Limb (tissue), 2 donors: ENCODE results near the gene CFAP73.
"Not testable (repeated sequence)": the region's sequence is repeated elsewhere in the genome, so short reads cannot be mapped to it uniquely, and the experiment has no call there.

ENCODE experiments used
- DNase-seq, 2 donors: peaks; one replicate each; pipeline ENCODE4 v3.0.0-alpha.2; 2016; ENCODE audit errors: extremely low spot score in 2 of 2

CFAP73 gene

DNA sequence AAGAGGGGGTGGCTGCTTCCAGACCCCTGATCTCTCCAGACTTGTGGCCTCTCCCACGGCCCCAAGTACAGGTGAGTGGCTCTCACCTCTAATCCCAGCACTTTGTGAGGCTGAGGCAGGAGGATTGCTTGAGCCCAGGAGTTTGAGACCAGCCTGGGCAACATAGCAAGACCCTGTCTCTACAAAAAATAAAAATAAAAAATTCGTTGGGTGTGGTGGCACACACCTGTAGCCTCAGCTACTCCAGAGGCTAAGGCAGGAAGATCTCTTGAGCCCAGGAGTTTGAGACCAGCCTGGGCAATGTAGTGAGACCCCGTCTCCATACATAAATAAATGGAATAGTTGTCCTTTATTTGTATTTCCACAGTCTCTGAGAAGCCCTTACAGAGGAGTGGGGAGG is 7.8 kb upstream of the CFAP73 start:
- DNase-seq: not testable (repeated sequence)

DNA sequence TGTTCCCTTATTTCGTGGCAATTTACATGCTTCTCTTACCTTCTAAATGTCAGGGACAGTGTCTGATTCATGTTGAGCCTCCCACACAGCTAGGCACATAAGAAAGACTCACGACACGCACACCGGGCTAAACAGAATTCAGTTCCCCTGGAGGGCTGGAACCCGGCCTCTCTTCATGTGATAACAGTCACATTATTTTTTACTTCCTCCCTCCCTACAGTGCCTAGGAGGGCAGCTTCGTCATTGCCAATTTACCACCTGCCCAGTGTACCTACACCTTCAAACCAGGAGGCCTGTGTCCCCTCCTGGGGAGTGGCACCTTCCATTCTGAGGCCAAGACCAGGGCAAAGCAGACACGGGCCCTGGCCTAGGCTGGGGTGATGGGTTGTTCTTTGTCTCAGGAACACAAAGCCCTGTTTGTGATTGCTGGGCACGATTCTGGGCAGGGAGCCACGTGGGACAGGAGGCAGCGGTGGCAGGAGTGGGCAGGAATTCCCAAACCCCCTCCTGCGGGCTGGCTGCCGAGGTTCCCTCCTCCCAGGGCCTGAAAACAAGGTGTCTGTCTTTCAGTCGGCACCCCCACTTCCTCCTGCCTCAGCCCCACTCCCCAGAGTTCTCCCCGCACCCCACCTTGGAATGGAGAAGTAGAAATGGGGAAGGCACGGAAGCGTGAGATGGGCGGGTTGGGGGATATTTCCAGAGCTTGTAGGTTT is 7.2 kb upstream of the CFAP73 start:
- no peak for DNase-seq

DNA sequence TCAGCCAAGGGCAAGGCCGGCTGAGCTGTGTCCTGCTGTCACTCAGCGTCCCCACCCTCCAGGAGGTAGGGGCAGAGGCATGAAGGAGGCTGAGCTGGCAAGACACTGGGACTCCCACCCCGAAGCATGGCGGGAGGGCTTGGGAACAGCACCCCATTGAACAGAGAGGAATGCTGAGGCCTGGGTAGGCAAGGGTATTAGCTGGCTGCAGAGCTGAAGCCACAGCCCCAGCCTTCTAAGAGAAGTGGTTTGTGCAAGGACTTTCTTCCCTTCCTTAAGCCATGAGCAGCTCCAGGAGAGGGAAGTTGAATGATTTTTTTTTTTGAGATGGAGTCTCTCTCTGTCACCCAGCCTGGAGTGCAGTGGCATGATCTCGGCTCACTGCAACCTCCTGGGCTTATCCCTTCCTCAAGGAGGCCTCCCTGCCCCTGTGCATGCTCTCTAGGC is 6.6 kb upstream of the CFAP73 start:
- no peak for DNase-seq

DNA sequence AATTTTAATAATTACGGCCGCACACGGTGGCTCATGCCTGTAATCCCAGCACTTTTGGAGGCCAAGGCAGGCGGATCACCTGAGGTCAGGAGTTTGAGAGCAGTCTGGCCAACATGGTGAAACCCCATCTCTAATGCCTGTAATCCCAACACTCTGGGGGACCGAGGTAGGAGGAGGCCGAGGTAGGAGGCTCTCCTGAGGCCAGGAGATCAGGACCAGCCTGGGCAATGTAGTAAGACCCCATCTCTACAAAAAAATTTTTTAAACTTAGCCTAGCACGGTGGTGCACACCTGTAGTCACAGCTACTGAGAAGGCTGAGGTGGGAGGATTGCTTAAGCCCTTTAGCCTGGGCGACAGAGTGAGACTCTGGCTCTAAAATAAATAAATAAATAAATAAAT is 5.6 kb upstream of the CFAP73 start:
- DNase-seq: no peak

DNA sequence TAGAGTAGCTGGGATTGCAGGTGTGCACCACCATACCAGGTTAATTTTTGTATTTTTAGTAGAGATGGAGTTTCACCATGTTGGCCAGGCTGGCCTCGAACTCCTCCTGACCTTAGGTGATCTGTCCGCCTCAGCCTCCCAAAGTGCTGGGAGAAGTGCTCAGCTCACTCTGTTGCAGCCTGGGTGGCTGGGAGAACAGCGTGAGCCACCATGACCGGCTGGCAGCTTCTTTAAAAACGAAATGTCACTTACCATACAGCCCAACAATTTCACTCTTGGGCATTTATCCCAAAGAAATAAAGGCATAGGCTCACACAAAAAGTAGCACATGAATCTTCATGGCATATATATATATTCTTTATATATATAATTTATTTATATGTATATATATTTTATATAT is 4.7 kb upstream of the CFAP73 start:
- DNase-seq: no peak

DNA sequence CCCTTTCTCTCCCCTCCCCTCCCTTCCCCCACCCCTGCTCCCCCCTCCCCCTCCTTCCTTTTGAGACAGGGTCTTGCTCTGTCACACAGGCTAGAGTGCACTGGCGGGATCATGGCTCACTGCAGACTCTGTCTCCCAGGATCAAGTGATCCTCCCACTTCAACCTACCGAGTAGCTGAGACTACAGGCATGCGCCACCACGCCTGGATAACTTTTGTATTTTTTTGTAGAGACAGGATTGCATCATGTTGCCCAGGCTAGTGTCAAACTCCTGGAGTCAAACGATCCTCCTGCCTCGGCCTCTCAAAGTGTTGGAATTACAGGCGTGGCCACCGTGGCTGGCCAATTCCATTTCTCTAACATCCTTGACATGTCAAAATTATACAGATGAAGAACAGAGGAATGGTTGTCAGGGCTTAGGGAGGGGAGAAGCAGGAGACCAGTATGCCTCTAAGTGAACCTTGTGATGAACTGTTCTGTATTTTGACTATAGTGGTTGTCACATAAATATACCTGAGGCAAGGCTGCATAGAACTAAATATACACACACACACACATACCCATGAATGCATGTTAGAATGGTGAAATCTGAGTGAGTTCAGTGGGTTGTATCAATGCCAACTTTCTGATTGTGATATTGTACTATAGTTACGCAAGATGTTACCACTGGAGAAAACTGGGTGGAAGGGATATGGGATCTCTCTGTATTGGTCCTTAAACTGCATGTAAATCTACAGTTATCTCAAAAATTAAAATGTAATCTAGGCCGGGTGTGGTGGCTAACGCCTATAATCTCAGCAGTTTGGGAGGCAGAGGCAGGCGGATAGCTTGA is 3.6 kb upstream of the CFAP73 start:
- DNase-seq: no peak

DNA sequence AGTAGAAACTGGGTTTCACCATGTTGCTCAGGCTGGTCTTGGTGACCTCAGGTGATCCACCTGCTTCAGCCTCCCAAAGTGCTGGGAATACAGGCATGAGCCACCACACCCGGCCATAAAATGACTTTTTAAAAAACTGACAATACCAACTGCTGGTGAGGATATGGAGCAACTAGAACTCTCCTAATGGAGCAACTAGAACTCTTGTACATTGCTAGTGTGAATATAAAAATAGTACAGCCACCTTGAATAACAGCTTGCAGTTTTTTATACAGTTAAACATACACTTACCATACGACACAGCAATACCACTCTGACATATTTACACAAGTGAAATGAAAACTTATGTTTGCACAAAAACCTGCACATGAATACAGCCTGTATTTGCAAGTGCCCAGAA is 2.5 kb upstream of the CFAP73 start:
- no peak for DNase-seq

DNA sequence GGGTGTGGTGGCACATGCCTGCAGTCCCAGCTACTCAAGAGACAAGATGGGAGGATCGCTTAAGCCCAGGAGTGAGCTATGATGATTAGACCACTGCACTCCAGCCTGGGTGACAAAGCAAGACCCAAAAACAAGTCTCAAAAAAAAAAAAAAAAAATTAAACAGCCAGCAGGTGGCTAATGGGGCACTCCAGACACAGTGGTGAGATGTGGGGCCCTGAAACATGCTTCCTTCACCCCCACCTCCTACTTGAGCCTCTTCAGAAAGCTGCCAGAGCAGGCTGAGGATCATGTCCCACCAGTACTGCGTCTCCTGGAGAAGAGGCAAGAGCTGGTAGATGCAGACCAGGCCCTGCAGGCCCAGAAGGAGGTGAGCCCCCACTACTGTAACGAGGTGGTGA is 2.1 kb downstream of the CFAP73 start:
- DNase-seq: no peak

DNA sequence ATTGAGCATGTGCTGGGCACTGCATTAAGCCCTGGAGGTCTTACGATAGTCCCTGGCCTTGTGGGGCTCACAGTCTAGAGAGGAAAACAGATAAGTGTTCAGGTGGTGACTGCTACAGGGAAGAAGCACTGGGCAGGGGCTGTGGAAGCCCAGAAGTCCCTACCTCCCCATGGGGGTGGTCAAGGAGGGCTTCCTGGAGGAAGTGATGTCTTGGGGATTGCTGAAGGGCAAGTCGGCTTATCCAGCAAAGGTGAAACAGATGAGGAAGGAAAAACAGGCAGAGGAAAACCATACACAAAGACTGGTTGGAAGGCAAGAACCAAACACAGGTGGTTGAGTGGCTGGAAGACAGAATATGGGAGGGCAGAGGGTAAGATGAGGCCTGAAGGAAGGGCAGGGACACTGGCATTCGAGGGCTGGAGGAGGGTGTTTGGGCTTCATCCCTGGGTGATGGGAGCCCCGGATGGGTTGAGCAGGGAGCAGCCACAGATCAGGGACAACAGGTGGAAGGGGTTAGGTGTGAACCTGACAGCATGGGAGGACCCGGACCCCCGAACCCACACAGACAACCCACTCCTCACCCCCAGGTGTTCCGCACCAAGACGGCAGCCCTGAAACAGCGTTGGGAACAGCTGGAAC is 2.8 kb downstream of the CFAP73 start:
- no peak for DNase-seq

DNA sequence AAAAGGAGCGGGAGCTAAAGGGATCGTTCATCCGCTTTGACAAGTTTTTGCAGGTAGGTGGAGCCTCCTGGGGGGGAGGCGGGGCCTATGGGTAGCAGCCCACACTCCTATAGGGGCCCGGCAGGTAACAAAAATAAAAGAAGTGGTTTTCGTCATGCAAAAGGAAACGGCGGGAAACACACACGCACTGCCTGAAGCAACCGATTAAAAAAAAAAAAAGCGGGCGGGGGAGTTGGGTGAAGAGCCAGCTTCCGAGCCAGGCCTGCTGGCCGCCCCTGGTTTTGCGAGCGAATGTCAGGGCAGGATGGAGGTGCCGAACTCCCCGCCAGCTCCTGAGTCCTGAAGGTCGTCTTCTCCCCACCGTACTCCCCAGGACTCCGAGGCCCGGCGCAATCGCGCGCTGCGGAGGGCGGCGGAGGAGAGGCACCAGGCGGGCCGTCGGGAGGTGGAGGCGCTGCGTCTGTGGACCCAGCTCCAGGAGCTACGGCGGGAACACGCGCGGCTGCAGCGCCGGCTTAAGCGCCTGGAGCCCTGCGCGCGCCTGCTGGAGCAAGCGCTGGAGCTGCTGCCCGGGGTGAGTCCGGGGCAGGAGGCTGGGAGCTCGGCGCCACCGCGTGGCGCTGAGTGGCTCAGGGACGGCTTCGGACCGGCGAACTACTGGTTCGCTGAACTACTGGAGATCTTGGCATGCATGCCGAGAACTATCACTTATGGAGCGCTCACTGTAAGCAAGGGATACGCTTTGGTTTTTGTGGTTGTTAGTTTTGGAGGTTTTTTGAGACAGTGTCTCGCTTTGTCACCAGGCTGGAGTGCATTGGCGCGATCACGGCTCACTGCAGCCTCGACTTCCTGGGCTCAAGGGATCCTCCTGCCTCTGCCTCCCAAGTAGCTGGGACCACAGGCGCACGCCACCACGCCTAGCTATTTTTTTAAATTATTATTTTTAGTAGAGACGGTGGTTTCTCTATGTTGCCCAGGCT is 3.6 kb downstream of the CFAP73 start:
- DNase-seq: peak; percentile 43 to 72

DNA sequence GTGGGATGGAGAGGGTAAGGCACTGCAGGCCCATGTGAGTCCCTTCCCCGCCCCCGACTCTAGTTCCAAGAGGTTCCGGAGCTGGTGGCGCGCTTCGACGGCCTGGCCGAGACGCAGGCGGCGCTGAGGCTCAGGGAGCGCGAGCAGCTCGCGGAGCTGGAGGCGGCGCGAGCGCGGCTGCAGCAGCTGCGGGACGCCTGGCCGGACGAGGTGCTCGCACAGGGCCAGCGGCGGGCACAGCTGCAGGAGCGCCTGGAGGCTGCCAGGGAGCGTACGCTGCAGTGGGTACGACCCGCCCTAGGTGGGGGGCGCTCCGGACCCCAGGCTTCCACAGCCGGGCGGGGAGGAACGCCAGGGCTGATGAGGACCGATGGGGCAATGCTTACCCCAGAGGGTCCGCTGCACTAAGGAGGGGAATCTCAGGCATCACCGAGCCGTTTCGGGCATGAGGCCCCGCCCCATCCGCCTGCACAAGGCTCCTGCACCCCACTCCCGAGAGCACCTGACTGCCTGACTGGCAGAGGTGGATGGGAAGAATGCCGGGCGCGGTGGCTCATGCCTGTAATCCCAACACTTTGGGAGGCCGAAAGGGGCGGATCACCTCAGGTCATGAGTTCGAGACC is 4.9 kb downstream of the CFAP73 start:
- DNase-seq: no peak

DNA sequence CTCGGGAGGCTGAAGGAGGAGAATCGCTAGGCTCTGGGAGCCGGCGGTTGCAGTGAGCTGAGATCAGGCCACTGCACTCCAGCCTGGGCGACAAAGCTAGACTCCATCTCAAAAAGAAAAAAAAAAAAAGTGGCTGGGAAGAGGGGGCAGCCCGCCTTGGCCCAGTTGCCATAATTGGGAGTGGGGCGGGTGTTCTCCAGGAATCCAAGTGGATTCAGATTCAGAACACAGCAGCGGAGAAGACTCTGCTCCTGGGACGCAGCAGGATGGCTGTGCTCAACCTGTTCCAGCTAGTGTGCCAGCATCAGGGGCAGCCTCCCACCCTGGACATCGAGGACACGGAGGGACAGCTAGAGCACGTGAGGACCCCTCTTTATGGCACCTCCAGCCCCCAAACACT is 5.5 kb downstream of the CFAP73 start:
- no peak for DNase-seq

DNA sequence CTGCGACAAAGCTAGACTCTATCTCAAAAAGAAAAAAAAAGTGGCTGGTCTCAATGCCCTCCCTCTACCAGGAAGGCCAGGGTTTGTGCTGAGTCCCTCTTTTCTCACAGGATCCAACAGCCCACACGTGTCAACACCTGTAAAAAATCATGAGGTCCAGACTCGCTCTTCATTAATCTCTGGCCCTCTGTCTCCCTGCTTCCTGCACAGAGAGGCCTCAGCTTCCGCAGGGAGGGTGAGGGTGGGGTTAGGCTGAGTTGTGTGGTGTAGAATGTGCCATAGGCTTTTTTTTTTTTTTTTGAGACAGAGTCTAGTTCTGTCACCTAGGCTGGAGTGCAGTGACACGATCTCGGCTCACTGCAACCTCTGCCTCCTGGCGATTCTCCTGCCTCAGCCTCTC is 6.1 kb downstream of the CFAP73 start:
- no peak for DNase-seq

DNA sequence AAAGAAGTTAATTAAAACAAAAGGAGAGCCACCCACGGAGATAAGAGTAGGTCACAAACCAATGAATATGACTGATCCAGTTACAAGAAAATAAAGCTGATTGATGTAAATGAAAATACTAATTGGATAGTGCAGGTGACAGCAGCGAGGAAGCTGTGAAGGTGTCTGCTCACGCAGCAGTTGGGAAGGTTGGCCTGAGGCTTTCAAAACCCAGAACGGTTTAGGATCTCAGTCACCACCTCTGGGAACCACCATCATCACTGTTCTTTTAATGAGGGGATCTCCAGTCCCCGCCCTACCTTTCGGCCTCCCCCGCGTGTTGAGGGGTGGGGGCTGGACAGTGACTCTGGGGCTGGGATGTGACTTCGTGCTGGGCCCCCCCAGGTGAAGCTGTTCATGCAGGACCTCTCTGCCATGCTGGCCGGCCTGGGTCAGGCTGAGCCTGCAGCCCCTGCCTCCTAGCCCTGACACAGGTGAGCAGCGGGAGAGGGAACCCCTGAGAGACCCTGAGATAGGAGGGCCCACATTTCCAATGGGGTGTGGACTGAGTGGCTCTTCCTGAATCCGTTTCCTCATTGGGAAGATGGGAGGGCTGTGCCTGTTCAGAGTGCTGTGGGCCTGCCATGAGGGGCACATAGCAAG is 7.8 kb downstream of the CFAP73 start:
- no peak for DNase-seq

DNA sequence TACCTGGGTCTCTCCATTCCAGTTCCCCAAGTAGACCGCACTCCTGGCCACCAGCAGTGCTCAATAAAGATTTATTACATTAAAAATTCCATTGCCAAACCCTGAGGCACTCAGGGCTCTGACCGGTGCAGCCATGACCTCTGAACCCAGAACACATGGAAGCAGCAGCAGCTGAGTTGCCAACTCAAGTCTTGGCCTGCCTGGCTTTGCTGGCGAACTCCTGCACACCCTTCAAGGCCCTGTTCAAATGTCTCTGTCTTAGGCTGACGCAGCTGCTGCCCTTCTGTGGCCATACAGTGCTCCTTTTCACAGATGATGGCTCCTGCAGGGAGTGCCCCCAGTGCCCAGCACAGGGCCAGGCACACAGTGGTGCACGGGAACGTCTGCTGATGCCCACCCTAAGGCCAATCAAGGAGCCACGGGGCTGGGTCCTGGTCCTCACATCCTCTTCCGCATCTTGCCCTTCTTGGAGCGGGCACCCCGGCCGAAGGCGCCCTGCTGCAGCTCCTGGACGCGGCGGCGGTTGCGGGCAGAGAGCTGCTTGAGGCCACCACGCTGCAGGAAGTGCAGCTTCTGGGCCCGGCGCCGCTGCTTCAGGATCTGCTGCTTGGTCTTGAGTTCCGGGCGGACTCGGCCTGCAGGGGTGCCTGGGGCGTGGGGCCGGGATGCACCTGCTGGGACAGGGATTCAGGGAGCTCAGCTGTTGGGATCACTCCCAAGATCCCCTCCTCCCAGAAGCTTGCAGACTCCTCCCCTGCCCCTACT is 9.1 kb downstream of the CFAP73 start:
- no peak for DNase-seq

DNA sequence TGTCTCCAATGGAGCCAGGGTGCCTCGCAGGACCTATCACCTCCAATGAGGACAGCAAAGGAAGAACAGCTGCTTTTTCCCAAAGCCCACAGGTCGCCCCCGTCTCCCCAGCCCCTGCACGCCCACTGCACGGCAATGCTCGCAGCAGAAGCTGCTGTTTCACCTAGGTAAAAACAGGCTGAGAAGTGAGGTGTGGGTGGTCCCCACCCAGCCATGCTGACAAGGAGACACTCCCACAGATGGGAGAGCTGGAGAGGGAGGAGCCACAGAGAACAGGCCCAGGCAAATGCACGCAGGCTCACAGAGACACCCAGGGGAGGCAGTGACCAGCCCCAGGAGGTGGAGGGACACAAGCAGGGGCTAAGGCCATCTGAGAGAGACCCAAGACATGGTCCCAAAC is 10.4 kb downstream of the CFAP73 start:
- DNase-seq: no peak

DNA sequence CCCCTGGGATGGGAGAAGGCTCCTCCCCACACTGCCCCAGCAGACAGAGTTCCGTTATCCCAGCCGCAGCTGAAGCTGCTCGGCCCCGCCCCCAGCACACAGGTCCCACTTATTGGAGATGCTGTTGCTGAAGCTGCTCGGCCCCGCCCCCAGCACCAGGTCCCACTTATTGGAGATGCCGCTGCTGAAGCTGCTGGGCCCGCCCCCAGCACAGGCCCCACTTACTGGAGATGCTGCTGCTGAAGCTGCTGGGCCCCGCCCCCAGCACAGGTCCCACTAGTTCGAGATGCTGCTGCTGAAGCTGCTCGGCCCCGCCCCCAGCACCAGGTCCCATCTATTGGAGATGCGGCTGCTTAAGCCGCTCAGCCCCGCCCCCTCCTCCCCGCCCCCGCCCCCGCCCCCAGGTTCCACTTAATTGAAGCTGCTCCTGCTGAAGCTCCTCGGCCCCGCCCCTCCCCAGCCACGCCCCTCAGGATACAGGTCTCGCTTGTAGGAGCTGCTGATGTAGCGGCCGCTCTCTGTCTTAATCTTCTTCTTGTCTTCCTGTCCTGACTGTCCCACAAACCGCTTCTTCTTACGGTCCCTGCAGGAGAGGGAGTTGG is 12.0 kb downstream of the CFAP73 start:
- peak in 1 of 2 donors; percentile 76 for DNase-seq

DNA sequence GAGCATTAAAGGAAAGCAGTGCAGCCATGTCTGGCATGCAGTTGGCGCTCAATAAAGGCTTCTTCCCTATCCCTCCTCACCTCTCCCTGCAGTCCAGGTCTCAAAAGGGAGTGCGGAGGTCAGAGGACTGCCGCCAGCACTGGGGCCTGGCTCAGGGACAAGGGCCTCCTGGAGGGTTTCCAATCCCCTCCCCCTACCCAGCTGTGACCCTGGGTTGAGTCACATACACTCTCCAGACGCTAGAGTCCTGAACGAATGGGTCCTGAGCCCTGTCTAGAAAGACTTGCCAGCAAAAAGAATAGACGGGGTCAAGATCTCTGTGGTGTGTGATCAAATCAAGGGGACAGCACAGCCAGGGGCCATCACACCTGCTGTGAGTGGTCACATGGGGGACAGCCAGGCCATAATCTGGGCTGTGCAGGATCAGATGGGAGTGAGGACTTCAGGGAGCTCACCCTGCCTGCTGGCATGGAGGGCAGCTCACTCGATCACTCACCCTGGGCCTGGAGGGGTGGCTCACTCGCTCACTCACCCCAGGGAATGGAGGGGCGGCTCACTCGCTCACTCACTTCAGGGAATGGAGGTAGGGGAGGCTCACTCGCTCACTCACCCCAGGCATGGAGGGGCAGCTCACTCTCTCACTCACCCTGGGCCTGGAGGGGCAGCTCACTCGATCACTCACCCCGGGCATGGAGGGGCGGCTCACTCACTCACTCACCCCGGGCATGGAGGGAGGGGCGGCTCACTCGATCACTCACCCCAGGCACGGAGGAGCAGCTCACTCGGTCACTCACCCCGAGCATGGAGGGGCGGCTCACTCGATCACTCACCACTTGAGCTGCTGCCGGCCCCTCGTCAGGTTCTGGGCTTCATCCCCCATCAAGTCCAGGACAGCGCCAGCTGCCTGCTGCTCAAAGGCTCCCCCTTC is 12.8 kb downstream of the CFAP73 start:
- DNase-seq: no peak
